ENCODE measurements around the gene RASIP1. TPM values are rescaled to one million over a fixed set of nuclear protein-coding genes. Genes with fewer than 3 reads are reported as not detected.

RASIP1 gene
- total and polyA plus RNA-seq, 2 donors (not counting 1 experiment from before 2014, with no cell fraction given): 0.20 TPM; not detected in 1

DNA sequence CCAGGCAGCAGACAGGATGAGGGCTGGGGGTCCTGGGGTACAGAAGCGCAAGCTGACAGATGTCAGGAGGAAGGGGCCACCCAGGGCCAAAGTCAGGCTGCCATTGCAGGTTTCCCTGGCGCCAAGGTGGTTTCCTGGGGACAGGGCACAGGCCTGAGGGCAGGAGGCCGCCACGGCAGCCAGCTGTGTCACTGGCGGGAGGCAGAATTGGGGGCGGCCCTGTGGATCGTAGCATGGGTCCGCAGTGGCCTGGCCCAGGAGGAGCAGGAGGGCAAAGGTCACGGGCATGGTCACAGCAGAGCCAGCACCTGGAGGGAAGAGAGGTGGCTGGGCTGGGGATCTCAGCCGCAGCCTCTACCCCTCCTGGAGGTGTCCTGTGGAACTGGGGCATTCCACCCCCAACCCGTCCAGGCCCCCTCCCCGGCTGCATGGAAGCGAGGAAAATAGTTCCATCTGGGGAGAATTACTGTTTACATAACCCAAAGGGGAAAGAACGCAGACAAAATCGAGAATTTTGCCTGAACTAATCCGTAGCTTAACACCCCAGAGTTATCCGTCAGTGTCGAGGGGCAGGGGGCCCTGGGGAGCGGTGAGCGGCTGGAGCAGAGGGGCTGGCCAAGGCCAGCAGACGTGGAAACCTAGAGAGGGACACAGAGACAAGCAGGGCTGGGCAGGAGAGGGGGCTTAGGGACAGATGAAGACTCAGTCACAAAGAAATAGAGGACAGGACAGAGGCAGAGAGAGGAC, 69.5 kb downstream of the RASIP1 start:
- Histone ChIP-seq H3K9me3 (ENCODE audit: control extremely low read depth in 1 of 3, control insufficient read depth in 2 of 3, insufficient read depth in 1 of 3, low read length in 2 of 3) (peaks cover 0 to 6% (median 0%) of the 10 kb centered on the region in 3 donors), H4K20me1 (ENCODE audit: control insufficient read depth, insufficient read depth, low read length, poor library complexity, severe bottlenecking) (no peaks in the 10 kb centered on the region), H3K27ac (ENCODE audit: low read length in 2 of 2) (no peak overlapping the region), H3K79me2 (ENCODE audit: control insufficient read depth, insufficient read depth, low read length) (no peaks in the 10 kb centered on the region), H3K4me3 (ENCODE audit: control extremely low read depth in 1 of 5, extremely low read depth in 1 of 5, insufficient read depth in 1 of 5, low read depth in 2 of 5, low read length in 4 of 5) (no peak overlapping the region), H3K27me3 (replicated peaks in 1 of 4; ENCODE audit: control extremely low read depth in 1 of 4, control insufficient read depth in 3 of 4, insufficient read depth in 4 of 4, low read length in 3 of 4) (no peaks in the 10 kb centered on the region), H3K4me2 (replicated peaks; ENCODE audit: low read depth, low read length, poor library complexity, severe bottlenecking) (no peak overlapping the region), H3K9ac (ENCODE audit: low read length) (no peak overlapping the region), H3K4me1 (ENCODE audit: control insufficient read depth in 2 of 2, insufficient read depth in 2 of 2, low read length in 2 of 2) (peaks cover 4 to 10% of the 10 kb centered on the region in 2 donors), H3K36me3 (replicated peaks in 1 of 2; ENCODE audit: control extremely low read depth in 1 of 2, control insufficient read depth in 1 of 2, extremely low read depth in 1 of 2, insufficient read depth in 2 of 2, low read length in 1 of 2) (no peaks in the 10 kb centered on the region), H2AFZ (ENCODE audit: insufficient read depth, low read depth, low read length, poor library complexity, severe bottlenecking) (no peak overlapping the region)
- CTCF ChIA-PET: no interaction called here
- 90% methylated on average over 18 of the region's 21 CpGs for WGBS (ENCODE audit: insufficient coverage)
- intact Hi-C loops (cut with micrococcal nuclease): no loop called here
- Mint-ChIP-seq H3K27ac (no peak overlapping the region), H3K4me1 (peaks cover 6% of the 10 kb centered on the region), H3K27me3 (peaks cover 6% of the 10 kb centered on the region), H3K9me3 (ENCODE audit: insufficient read depth) (peaks cover 3% of the 10 kb centered on the region), H3K4me3 (no peak overlapping the region)
- POLR2A ChIA-PET: interaction anchor here (0.6 kb wide), 1 partner anchor 138 kb away, joined by 3 read pairs; no protein-coding TSS in a partner anchor
- ATAC-seq (ENCODE audit: low read depth): no peak
- DNase-seq: no peak
- TF ChIP-seq, protein P1, sequence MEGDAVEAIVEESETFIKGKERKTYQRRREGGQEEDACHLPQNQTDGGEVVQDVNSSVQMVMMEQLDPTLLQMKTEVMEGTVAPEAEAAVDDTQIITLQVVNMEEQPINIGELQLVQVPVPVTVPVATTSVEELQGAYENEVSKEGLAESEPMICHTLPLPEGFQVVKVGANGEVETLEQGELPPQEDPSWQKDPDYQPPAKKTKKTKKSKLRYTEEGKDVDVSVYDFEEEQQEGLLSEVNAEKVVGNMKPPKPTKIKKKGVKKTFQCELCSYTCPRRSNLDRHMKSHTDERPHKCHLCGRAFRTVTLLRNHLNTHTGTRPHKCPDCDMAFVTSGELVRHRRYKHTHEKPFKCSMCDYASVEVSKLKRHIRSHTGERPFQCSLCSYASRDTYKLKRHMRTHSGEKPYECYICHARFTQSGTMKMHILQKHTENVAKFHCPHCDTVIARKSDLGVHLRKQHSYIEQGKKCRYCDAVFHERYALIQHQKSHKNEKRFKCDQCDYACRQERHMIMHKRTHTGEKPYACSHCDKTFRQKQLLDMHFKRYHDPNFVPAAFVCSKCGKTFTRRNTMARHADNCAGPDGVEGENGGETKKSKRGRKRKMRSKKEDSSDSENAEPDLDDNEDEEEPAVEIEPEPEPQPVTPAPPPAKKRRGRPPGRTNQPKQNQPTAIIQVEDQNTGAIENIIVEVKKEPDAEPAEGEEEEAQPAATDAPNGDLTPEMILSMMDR (IDR thresholded peaks at IDR 0.05): no peak
- TF ChIP-seq EZH2 (IDR thresholded peaks at IDR 0.05; ENCODE audit: borderline replicate concordance, insufficient read depth, low read depth, low read length, poor library complexity, severe bottlenecking): no peak

Other genes with a start within 250 kb of the RASIP1 start
- 1.6 and 1.9 TPM in 2 replicates for gene LMTK3, start 228.8 kb downstream of the RASIP1 start, total RNA-seq
- 0.19 and 0.25 TPM in 2 replicates for gene LMTK3, start 228.8 kb downstream of the RASIP1 start, polyA plus RNA-seq
- gene SULT2B1, start 188.4 kb downstream of the RASIP1 start, total RNA-seq: not detected in 2 replicates
- not detected in 2 replicates for gene SULT2B1, start 188.4 kb downstream of the RASIP1 start, polyA plus RNA-seq
- gene SPACA4, start 133.9 kb downstream of the RASIP1 start, total RNA-seq: not detected in 2 replicates
- gene SPACA4, start 133.9 kb downstream of the RASIP1 start, polyA plus RNA-seq: not detected in 2 replicates
- 1.5 and 4.1 TPM in 2 replicates for gene FAM83E, start 125.5 kb downstream of the RASIP1 start, total RNA-seq
- 0.12 and 0.15 TPM in 2 replicates for gene FAM83E, start 125.5 kb downstream of the RASIP1 start, polyA plus RNA-seq
- 2,217 and 2,248 TPM in 2 replicates for gene RPL18, start 121.4 kb downstream of the RASIP1 start, total RNA-seq
- 3,187 and 4,393 TPM in 2 replicates for gene RPL18, start 121.4 kb downstream of the RASIP1 start, polyA plus RNA-seq
- gene SPHK2, start 121.1 kb downstream of the RASIP1 start, total RNA-seq: 45.4 and 47.3 TPM in 2 replicates
- 14.2 and 17.0 TPM in 2 replicates for gene SPHK2, start 121.1 kb downstream of the RASIP1 start, polyA plus RNA-seq
- 33.0 and 33.2 TPM in 2 replicates for gene DBP, start 103.2 kb downstream of the RASIP1 start, total RNA-seq
- 14.9 and 23.5 TPM in 2 replicates for gene DBP, start 103.2 kb downstream of the RASIP1 start, polyA plus RNA-seq
- gene CA11, start 94.4 kb downstream of the RASIP1 start, total RNA-seq: 25.7 and 27.7 TPM in 2 replicates
- 6.2 and 6.5 TPM in 2 replicates for gene CA11, start 94.4 kb downstream of the RASIP1 start, polyA plus RNA-seq
- 1.2 and 2.5 TPM in 2 replicates for gene NTN5, start 67.6 kb downstream of the RASIP1 start, total RNA-seq
- 1.8 and 3.0 TPM in 2 replicates for gene NTN5, start 67.6 kb downstream of the RASIP1 start, polyA plus RNA-seq
- gene FUT2, start 44.6 kb downstream of the RASIP1 start, total RNA-seq: not detected in 2 replicates
- not detected in 2 replicates for gene FUT2, start 44.6 kb downstream of the RASIP1 start, polyA plus RNA-seq
- 1.6 and 2.4 TPM in 2 replicates for gene MAMSTR, start 20.9 kb downstream of the RASIP1 start, total RNA-seq
- 0.17 and 0.60 TPM in 2 replicates for gene MAMSTR, start 20.9 kb downstream of the RASIP1 start, polyA plus RNA-seq
- not detected in 2 replicates for gene IZUMO1, start 6.3 kb upstream of the RASIP1 start, total RNA-seq
- gene IZUMO1, start 6.3 kb upstream of the RASIP1 start, polyA plus RNA-seq: not detected in 2 replicates
- not detected in 2 replicates for gene FUT1, start 12.0 kb upstream of the RASIP1 start, total RNA-seq
- gene FUT1, start 12.0 kb upstream of the RASIP1 start, polyA plus RNA-seq: not detected in 2 replicates
- gene FGF21, start 14.9 kb upstream of the RASIP1 start, total RNA-seq: not detected in 2 replicates
- gene FGF21, start 14.9 kb upstream of the RASIP1 start, polyA plus RNA-seq: not detected in 2 replicates
- gene BCAT2, start 70.4 kb upstream of the RASIP1 start, total RNA-seq: 39.1 and 42.9 TPM in 2 replicates
- gene BCAT2, start 70.4 kb upstream of the RASIP1 start, polyA plus RNA-seq: 27.4 and 36.3 TPM in 2 replicates
- gene HSD17B14, start 95.9 kb upstream of the RASIP1 start, total RNA-seq: 2.9 and 5.1 TPM in 2 replicates
- gene HSD17B14, start 95.9 kb upstream of the RASIP1 start, polyA plus RNA-seq: 1.8 and 2.5 TPM in 2 replicates
- gene PLEKHA4, start 128.0 kb upstream of the RASIP1 start, total RNA-seq: 5.5 and 6.2 TPM in 2 replicates
- 4.3 and 6.0 TPM in 2 replicates for gene PLEKHA4, start 128.0 kb upstream of the RASIP1 start, polyA plus RNA-seq
- gene PPP1R15A, start 131.8 kb upstream of the RASIP1 start, total RNA-seq: 122 and 128 TPM in 2 replicates
- gene PPP1R15A, start 131.8 kb upstream of the RASIP1 start, polyA plus RNA-seq: 1,029 and 1,214 TPM in 2 replicates
- not detected in 2 replicates for gene TULP2, start 158.1 kb upstream of the RASIP1 start, total RNA-seq
- not detected in 2 replicates for gene TULP2, start 158.1 kb upstream of the RASIP1 start, polyA plus RNA-seq
- 134 and 136 TPM in 2 replicates for gene NUCB1, start 159.7 kb upstream of the RASIP1 start, total RNA-seq
- gene NUCB1, start 159.7 kb upstream of the RASIP1 start, polyA plus RNA-seq: 85.9 and 118 TPM in 2 replicates
- 0.64 TPM in 1 of 2 replicates, not detected in the other for gene DHDH, start 193.1 kb upstream of the RASIP1 start, total RNA-seq
- 0.82 TPM in 1 of 2 replicates, not detected in the other for gene DHDH, start 193.1 kb upstream of the RASIP1 start, polyA plus RNA-seq
- gene BAX, start 214.3 kb upstream of the RASIP1 start, total RNA-seq: 92.7 and 95.3 TPM in 2 replicates
- 109 and 114 TPM in 2 replicates for gene BAX, start 214.3 kb upstream of the RASIP1 start, polyA plus RNA-seq
- gene FTL, start 224.7 kb upstream of the RASIP1 start, total RNA-seq: 881 and 937 TPM in 2 replicates
- gene FTL, start 224.7 kb upstream of the RASIP1 start, polyA plus RNA-seq: 534 and 832 TPM in 2 replicates